Osteocyte (in vitro differentiated cells): Measurements from ENCODE around the gene PDE1C. TPM values are rescaled to one million over a fixed set of nuclear protein-coding genes. Genes with fewer than 3 reads are reported as not detected.

Source experiments
- DNase-seq: peaks from one replicate; pipeline ENCODE4 v3.0.0; 2021; ENCODE audit warnings: mixed read lengths; ENCODE audit not compliant: unreplicated experiment; ENCODE audit errors: extremely low spot score
- H3K27ac Mint-ChIP-seq: one replicate; pipeline ENCODE4 v1.8.0; 2021; ENCODE audit warnings: mild to moderate bottlenecking, mixed read lengths; ENCODE audit not compliant: unreplicated experiment
- H3K27me3 Mint-ChIP-seq: one replicate; pipeline ENCODE4 v1.8.0; 2021; ENCODE audit warnings: mixed read lengths; ENCODE audit not compliant: unreplicated experiment
- H3K36me3 Mint-ChIP-seq: one replicate; pipeline ENCODE4 v1.8.0; 2021; ENCODE audit warnings: mixed read lengths; ENCODE audit not compliant: unreplicated experiment
- H3K4me1 Mint-ChIP-seq: one replicate; pipeline ENCODE4 v1.8.0; 2021; ENCODE audit warnings: mixed read lengths; ENCODE audit not compliant: unreplicated experiment
- H3K4me3 Mint-ChIP-seq: one replicate; pipeline ENCODE4 v1.8.0; 2021; ENCODE audit warnings: mild to moderate bottlenecking, moderate library complexity, mixed read lengths; ENCODE audit not compliant: unreplicated experiment
- H3K9me3 Mint-ChIP-seq: one replicate; pipeline ENCODE4 v1.8.0; 2021; ENCODE audit warnings: mixed read lengths; ENCODE audit not compliant: unreplicated experiment
- total RNA-seq: library from RNA; stranded (reverse); gene quantifications from 2 replicates; pipeline ENCODE4 v1.2.1, GENCODE V29; 2021
- TF ChIP-seq, protein P1 (sequence below): fragments of 200-600 bp; sonication (generic); IDR thresholded peaks from 2 replicates; pipeline ENCODE4 v1.5.0; 2021; ENCODE audit warnings: antibody characterized with exemption, mild to moderate bottlenecking, moderate library complexity

Gene PDE1C
- total RNA-seq, 1 donor from 2014 or later: 187 TPM

DNA sequence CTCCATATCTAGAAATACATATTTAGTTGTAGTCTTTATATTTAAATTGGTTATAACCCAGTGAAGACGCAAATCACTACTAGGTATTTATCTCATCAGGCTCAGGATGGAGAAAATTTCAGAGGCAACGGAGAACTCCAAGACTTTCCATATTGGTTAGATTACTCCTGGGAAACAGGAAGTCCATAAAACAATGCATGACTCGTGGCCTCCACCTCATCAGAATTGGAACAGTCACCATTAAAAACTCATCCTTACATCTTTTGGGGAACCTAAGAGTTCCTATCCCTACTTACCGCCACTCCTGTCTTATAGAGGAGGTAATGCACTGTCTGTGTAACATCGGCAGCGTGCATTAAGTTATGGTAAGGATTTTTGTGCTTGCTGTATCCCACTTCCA is 205.6 kb downstream of the PDE1C start:
- H3K4me1 Mint-ChIP-seq: peaks cover 8% of the 10 kb centered on the region
- H3K36me3 Mint-ChIP-seq: peaks cover 68% of the 10 kb centered on the region
- H3K27me3 Mint-ChIP-seq: no peaks in the 10 kb centered on the region
- no peak overlapping the region for H3K27ac Mint-ChIP-seq
- DNase-seq: no peak
- no peak overlapping the region for H3K4me3 Mint-ChIP-seq
- TF ChIP-seq, protein P1, sequence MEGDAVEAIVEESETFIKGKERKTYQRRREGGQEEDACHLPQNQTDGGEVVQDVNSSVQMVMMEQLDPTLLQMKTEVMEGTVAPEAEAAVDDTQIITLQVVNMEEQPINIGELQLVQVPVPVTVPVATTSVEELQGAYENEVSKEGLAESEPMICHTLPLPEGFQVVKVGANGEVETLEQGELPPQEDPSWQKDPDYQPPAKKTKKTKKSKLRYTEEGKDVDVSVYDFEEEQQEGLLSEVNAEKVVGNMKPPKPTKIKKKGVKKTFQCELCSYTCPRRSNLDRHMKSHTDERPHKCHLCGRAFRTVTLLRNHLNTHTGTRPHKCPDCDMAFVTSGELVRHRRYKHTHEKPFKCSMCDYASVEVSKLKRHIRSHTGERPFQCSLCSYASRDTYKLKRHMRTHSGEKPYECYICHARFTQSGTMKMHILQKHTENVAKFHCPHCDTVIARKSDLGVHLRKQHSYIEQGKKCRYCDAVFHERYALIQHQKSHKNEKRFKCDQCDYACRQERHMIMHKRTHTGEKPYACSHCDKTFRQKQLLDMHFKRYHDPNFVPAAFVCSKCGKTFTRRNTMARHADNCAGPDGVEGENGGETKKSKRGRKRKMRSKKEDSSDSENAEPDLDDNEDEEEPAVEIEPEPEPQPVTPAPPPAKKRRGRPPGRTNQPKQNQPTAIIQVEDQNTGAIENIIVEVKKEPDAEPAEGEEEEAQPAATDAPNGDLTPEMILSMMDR: no peak
- H3K9me3 Mint-ChIP-seq: peaks cover 16% of the 10 kb centered on the region

- Mint-ChIP-seq H3K27me3 (no peaks in the 10 kb centered on the region), H3K36me3 (peaks cover 58% of the 10 kb centered on the region), H3K4me3 (no peak overlapping the region), H3K4me1 (peaks cover 8% of the 10 kb centered on the region), H3K27ac (no peak overlapping the region), H3K9me3 (no peaks in the 10 kb centered on the region)
- TF ChIP-seq, protein P1: no peak
- no peak for DNase-seq
These were observed 209.3 kb downstream of the PDE1C start for GRCh38 chr7:31860925-31861324.

- Mint-ChIP-seq H3K4me1 (peaks cover 8% of the 10 kb centered on the region), H3K27ac (peak overlapping the region; percentile 10), H3K36me3 (peaks cover 45% of the 10 kb centered on the region), H3K9me3 (no peaks in the 10 kb centered on the region), H3K27me3 (no peaks in the 10 kb centered on the region), H3K4me3 (no peak overlapping the region)
- DNase-seq: no peak
- TF ChIP-seq, protein P1: no peak
These were observed 212.2 kb downstream of the PDE1C start for GRCh38 chr7:31858055-31858454.

- peaks cover 42% of the 10 kb centered on the region for H3K36me3 Mint-ChIP-seq
- H3K4me3 Mint-ChIP-seq: no peak overlapping the region
- TF ChIP-seq, protein P1: no peak
- H3K4me1 Mint-ChIP-seq: peaks cover 6% of the 10 kb centered on the region
- H3K9me3 Mint-ChIP-seq: no peaks in the 10 kb centered on the region
- H3K27me3 Mint-ChIP-seq: no peaks in the 10 kb centered on the region
- DNase-seq: no peak
- no peak overlapping the region for H3K27ac Mint-ChIP-seq
These were observed 213.0 kb downstream of the PDE1C start for GRCh38 chr7:31857172-31857571.

DNA sequence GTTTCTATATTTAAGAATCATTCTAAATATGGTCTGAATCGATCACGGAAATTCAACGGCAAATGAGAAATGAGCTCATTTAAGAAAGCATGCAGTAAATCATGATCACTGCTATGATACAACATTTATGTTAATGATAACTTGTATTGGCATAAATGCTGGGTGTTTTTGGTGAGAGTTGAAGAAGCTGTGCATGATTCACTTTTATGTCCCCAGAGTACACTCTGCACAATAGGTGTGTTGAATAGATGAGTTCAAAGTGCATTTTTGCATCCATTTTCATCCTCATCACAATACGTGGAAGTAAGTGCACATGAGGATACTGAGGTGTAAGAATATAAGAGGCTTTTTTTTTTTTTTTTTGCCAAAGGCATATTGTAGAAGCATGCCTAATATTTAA is 213.9 kb downstream of the PDE1C start:
- DNase-seq: no peak
- Mint-ChIP-seq H3K4me1 (peaks cover 6% of the 10 kb centered on the region), H3K36me3 (peaks cover 34% of the 10 kb centered on the region), H3K27ac (no peak overlapping the region), H3K27me3 (no peaks in the 10 kb centered on the region), H3K4me3 (no peak overlapping the region), H3K9me3 (no peaks in the 10 kb centered on the region)
- TF ChIP-seq, protein P1: no peak
